Measurements from ENCODE around the gene PLCH1. TPM values are rescaled to one million over a fixed set of nuclear protein-coding genes. Genes with fewer than 3 reads are reported as not detected.

The PLCH1 gene
- total RNA-seq, 1 experiment from 2014 or later, result 8.9 TPM

GRCh38 chr3:155780291-155780690 is 35.4 kb upstream of the PLCH1 start:
- CTCF ChIA-PET, result interaction anchor here (0.5 to 3.0 kb wide), 2 partner anchors 26 to 34 kb away, joined by 4 to 10 read pairs; partner anchors contain the start of gene C3orf33
- Mint-ChIP-seq H3K4me3 (no peak overlapping the region), H3K9me3 (peaks cover 10% of the 10 kb centered on the region), H3K27ac (no peak overlapping the region), H3K27me3 (ENCODE audit: low read depth) (no peaks in the 10 kb centered on the region), H3K4me1 (peaks cover 2% of the 10 kb centered on the region; the same call in 1 of the 2 replicates), H3K36me3 (peaks cover 10% of the 10 kb centered on the region)
- ATAC-seq, result no peak
- no peak for DNase-seq (ENCODE audit: low spot score)
- TF ChIP-seq RORB (CRISPR knock-in tag; IDR thresholded peaks at IDR 0.05) (no peak), ZNF317 (CRISPR knock-in tag; IDR thresholded peaks at IDR 0.05; ENCODE audit: borderline replicate concordance, low read depth) (no peak), ZNF138 (CRISPR knock-in tag; conservative IDR thresholded peaks at IDR 0.05) (no peak), GRHL2 (CRISPR knock-in tag; IDR thresholded peaks at IDR 0.05; ENCODE audit: insufficient replicate concordance, severe bottlenecking) (no peak), CDX4 (CRISPR knock-in tag; IDR thresholded peaks at IDR 0.05; ENCODE audit: borderline replicate concordance) (no peak)
- TF ChIP-seq, protein P1, sequence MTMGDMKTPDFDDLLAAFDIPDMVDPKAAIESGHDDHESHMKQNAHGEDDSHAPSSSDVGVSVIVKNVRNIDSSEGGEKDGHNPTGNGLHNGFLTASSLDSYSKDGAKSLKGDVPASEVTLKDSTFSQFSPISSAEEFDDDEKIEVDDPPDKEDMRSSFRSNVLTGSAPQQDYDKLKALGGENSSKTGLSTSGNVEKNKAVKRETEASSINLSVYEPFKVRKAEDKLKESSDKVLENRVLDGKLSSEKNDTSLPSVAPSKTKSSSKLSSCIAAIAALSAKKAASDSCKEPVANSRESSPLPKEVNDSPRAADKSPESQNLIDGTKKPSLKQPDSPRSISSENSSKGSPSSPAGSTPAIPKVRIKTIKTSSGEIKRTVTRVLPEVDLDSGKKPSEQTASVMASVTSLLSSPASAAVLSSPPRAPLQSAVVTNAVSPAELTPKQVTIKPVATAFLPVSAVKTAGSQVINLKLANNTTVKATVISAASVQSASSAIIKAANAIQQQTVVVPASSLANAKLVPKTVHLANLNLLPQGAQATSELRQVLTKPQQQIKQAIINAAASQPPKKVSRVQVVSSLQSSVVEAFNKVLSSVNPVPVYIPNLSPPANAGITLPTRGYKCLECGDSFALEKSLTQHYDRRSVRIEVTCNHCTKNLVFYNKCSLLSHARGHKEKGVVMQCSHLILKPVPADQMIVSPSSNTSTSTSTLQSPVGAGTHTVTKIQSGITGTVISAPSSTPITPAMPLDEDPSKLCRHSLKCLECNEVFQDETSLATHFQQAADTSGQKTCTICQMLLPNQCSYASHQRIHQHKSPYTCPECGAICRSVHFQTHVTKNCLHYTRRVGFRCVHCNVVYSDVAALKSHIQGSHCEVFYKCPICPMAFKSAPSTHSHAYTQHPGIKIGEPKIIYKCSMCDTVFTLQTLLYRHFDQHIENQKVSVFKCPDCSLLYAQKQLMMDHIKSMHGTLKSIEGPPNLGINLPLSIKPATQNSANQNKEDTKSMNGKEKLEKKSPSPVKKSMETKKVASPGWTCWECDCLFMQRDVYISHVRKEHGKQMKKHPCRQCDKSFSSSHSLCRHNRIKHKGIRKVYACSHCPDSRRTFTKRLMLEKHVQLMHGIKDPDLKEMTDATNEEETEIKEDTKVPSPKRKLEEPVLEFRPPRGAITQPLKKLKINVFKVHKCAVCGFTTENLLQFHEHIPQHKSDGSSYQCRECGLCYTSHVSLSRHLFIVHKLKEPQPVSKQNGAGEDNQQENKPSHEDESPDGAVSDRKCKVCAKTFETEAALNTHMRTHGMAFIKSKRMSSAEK (CRISPR knock-in tag; IDR thresholded peaks at IDR 0.05; ENCODE audit: borderline replicate concordance), result no peak
- POLR2A ChIA-PET, result no interaction called here

- Mint-ChIP-seq H3K4me3 (no peak overlapping the region), H3K4me1 (peaks cover 2% of the 10 kb centered on the region; the same call in 1 of the 2 replicates), H3K9me3 (peaks cover 10% of the 10 kb centered on the region), H3K36me3 (peaks cover 10% of the 10 kb centered on the region), H3K27ac (no peak overlapping the region), H3K27me3 (ENCODE audit: low read depth) (no peaks in the 10 kb centered on the region)
- ChIA-PET CTCF (no interaction called here), POLR2A (no interaction called here)
- DNase-seq (ENCODE audit: low spot score) (no peak), ATAC-seq (no peak)
- TF ChIP-seq NR1H2 (CRISPR knock-in tag; IDR thresholded peaks at IDR 0.05) (no peak), FOXJ3 (CRISPR knock-in tag; IDR thresholded peaks at IDR 0.05; ENCODE audit: borderline replicate concordance) (no peak), IRF2 (CRISPR knock-in tag; IDR thresholded peaks at IDR 0.05; ENCODE audit: borderline replicate concordance, low read depth) (no peak)
- TF ChIP-seq, protein P2, sequence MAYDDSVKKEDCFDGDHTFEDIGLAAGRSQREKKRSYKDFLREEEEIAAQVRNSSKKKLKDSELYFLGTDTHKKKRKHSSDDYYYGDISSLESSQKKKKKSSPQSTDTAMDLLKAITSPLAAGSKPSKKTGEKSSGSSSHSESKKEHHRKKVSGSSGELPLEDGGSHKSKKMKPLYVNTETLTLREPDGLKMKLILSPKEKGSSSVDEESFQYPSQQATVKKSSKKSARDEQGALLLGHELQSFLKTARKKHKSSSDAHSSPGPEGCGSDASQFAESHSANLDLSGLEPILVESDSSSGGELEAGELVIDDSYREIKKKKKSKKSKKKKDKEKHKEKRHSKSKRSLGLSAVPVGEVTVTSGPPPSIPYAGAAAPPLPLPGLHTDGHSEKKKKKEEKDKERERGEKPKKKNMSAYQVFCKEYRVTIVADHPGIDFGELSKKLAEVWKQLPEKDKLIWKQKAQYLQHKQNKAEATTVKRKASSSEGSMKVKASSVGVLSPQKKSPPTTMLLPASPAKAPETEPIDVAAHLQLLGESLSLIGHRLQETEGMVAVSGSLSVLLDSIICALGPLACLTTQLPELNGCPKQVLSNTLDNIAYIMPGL (CRISPR knock-in tag; IDR thresholded peaks at IDR 0.05), result no peak
Measured at GRCh38 chr3:155778462-155778861, 33.6 kb upstream of the PLCH1 start.

- H3K27ac Mint-ChIP-seq, result no peak overlapping the region
- POLR2A ChIA-PET, result no interaction called here
- TF ChIP-seq ATF6 (CRISPR knock-in tag; IDR thresholded peaks at IDR 0.05) (no peak), OVOL2 (CRISPR knock-in tag; IDR thresholded peaks at IDR 0.05; ENCODE audit: borderline replicate concordance) (no peak), USF2 (CRISPR knock-in tag; IDR thresholded peaks at IDR 0.05) (no peak), JUN (CRISPR knock-in tag; IDR thresholded peaks at IDR 0.05) (no peak), EMX1 (CRISPR knock-in tag; IDR thresholded peaks at IDR 0.05) (no peak), MAX (CRISPR knock-in tag; IDR thresholded peaks at IDR 0.05) (no peak), MXD4 (CRISPR knock-in tag; IDR thresholded peaks at IDR 0.05; ENCODE audit: borderline replicate concordance) (no peak)
- TF ChIP-seq, protein P3, sequence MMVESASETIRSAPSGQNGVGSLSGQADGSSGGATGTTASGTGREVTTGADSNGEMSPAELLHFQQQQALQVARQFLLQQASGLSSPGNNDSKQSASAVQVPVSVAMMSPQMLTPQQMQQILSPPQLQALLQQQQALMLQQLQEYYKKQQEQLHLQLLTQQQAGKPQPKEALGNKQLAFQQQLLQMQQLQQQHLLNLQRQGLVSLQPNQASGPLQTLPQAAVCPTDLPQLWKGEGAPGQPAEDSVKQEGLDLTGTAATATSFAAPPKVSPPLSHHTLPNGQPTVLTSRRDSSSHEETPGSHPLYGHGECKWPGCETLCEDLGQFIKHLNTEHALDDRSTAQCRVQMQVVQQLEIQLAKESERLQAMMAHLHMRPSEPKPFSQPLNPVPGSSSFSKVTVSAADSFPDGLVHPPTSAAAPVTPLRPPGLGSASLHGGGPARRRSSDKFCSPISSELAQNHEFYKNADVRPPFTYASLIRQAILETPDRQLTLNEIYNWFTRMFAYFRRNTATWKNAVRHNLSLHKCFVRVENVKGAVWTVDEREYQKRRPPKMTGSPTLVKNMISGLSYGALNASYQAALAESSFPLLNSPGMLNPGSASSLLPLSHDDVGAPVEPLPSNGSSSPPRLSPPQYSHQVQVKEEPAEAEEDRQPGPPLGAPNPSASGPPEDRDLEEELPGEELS (CRISPR knock-in tag; IDR thresholded peaks at IDR 0.05), result no peak
- TF ChIP-seq, protein P2 (CRISPR knock-in tag; IDR thresholded peaks at IDR 0.05), result no peak
- H3K4me1 Mint-ChIP-seq, result peaks cover 6% of the 10 kb centered on the region; the same call in 1 of the 2 replicates
- no peaks in the 10 kb centered on the region for H3K27me3 Mint-ChIP-seq (ENCODE audit: low read depth)
- DNase-seq (ENCODE audit: low spot score) (no peak), ATAC-seq (no peak)
- H3K4me3 Mint-ChIP-seq, result no peak overlapping the region
- CTCF ChIA-PET, result no interaction called here
- H3K9me3 Mint-ChIP-seq, result peaks cover 10% of the 10 kb centered on the region
- peaks cover 18% of the 10 kb centered on the region for H3K36me3 Mint-ChIP-seq
Measured at GRCh38 chr3:155772801-155773200, 27.9 kb upstream of the PLCH1 start.
